ENCODE measurements around the gene NOBOX. TPM values are rescaled to one million over a fixed set of nuclear protein-coding genes. Genes with fewer than 3 reads are reported as not detected.
"Not testable (repeated sequence)": the region's sequence is repeated elsewhere in the genome, so short reads cannot be mapped to it uniquely, and the experiment has no call there.

Gene NOBOX
- polyA plus RNA-seq (2013, experiment 1 of 4) = not detected
- not detected for polyA plus RNA-seq (2013, experiment 2 of 4)
- not detected for polyA plus RNA-seq (2013, experiment 3 of 4)
- polyA plus RNA-seq (2013, experiment 4 of 4) = not detected

GRCh38 chr7:144403649-144404061 lies at the start of gene NOBOX:
NOBOX (minus strand) TSS chr7:144403693.
- no peaks in the 10 kb centered on the region for H3K27me3 ChIP-seq (ENCODE audit: control insufficient read depth, insufficient read depth, low read length, poor library complexity, severe bottlenecking)
- H3K4me1 ChIP-seq (ENCODE audit: control insufficient read depth, insufficient read depth, low read length) = no peaks in the 10 kb centered on the region
- H3K27ac ChIP-seq (ENCODE audit: insufficient read depth, low read depth, low read length, poor library complexity, severe bottlenecking) = no peak within 1 kb of the TSS
- no peaks in the 10 kb centered on the region for H3K9me3 ChIP-seq (ENCODE audit: control insufficient read depth, low read length)
- no peaks in the 10 kb centered on the region for H3K36me3 ChIP-seq (ENCODE audit: control insufficient read depth, insufficient read depth, low read length)
- no peak within 1 kb of the TSS for H3K4me3 ChIP-seq (ENCODE audit: insufficient read depth, low read depth, low read length)
- 95% methylated on average over 38 to 39 of the region's 39 CpGs for WGBS, 2 experiments

GRCh38 chr7:144452064-144452463 lies 48.6 kb upstream of the NOBOX start:
- Histone ChIP-seq H3K4me3 (ENCODE audit: insufficient read depth, low read depth, low read length) (no peak overlapping the region), H3K27me3 (ENCODE audit: control insufficient read depth, insufficient read depth, low read length, poor library complexity, severe bottlenecking) (no peaks in the 10 kb centered on the region), H3K9me3 (ENCODE audit: control insufficient read depth, low read length) (no peaks in the 10 kb centered on the region), H3K4me1 (ENCODE audit: control insufficient read depth, insufficient read depth, low read length) (no peaks in the 10 kb centered on the region), H3K27ac (ENCODE audit: insufficient read depth, low read depth, low read length, poor library complexity, severe bottlenecking) (no peak overlapping the region), H3K36me3 (ENCODE audit: control insufficient read depth, insufficient read depth, low read length) (no peaks in the 10 kb centered on the region)
- WGBS, 2 experiments = 93 to 95% methylated on average over 5 of the region's 5 CpGs

- H3K4me1 ChIP-seq (ENCODE audit: control insufficient read depth, insufficient read depth, low read length) = no peaks in the 10 kb centered on the region
- H3K27me3 ChIP-seq (ENCODE audit: control insufficient read depth, insufficient read depth, low read length, poor library complexity, severe bottlenecking) = no peaks in the 10 kb centered on the region
- no peaks in the 10 kb centered on the region for H3K9me3 ChIP-seq (ENCODE audit: control insufficient read depth, low read length)
- no peaks in the 10 kb centered on the region for H3K36me3 ChIP-seq (ENCODE audit: control insufficient read depth, insufficient read depth, low read length)
- no peak overlapping the region for H3K27ac ChIP-seq (ENCODE audit: insufficient read depth, low read depth, low read length, poor library complexity, severe bottlenecking)
- no peak overlapping the region for H3K4me3 ChIP-seq (ENCODE audit: insufficient read depth, low read depth, low read length)
- 100% methylated on average over 1 of the region's 1 CpG for WGBS, 2 experiments
Measured at GRCh38 chr7:144445590-144445989, 42.1 kb upstream of the NOBOX start.

GRCh38 chr7:144439717-144440205 lies 36.3 kb upstream of the NOBOX start:
- no peaks in the 10 kb centered on the region for H3K9me3 ChIP-seq (ENCODE audit: control insufficient read depth, low read length)
- WGBS, 2 experiments = 88 to 92% methylated on average over 5 of the region's 5 CpGs
- no peaks in the 10 kb centered on the region for H3K27me3 ChIP-seq (ENCODE audit: control insufficient read depth, insufficient read depth, low read length, poor library complexity, severe bottlenecking)
- no peaks in the 10 kb centered on the region for H3K36me3 ChIP-seq (ENCODE audit: control insufficient read depth, insufficient read depth, low read length)
- H3K4me3 ChIP-seq (ENCODE audit: insufficient read depth, low read depth, low read length) = no peak overlapping the region
- no peaks in the 10 kb centered on the region for H3K4me1 ChIP-seq (ENCODE audit: control insufficient read depth, insufficient read depth, low read length)
- H3K27ac ChIP-seq (ENCODE audit: insufficient read depth, low read depth, low read length, poor library complexity, severe bottlenecking) = no peak overlapping the region

GRCh38 chr7:144438759-144439158 lies 35.3 kb upstream of the NOBOX start:
- no peaks in the 10 kb centered on the region for H3K9me3 ChIP-seq (ENCODE audit: control insufficient read depth, low read length)
- H3K27ac ChIP-seq (ENCODE audit: insufficient read depth, low read depth, low read length, poor library complexity, severe bottlenecking) = no peak overlapping the region
- 95% methylated on average over 3 of the region's 3 CpGs for WGBS, 2 experiments
- H3K4me1 ChIP-seq (ENCODE audit: control insufficient read depth, insufficient read depth, low read length) = no peaks in the 10 kb centered on the region
- no peaks in the 10 kb centered on the region for H3K27me3 ChIP-seq (ENCODE audit: control insufficient read depth, insufficient read depth, low read length, poor library complexity, severe bottlenecking)
- no peak overlapping the region for H3K4me3 ChIP-seq (ENCODE audit: insufficient read depth, low read depth, low read length)
- no peaks in the 10 kb centered on the region for H3K36me3 ChIP-seq (ENCODE audit: control insufficient read depth, insufficient read depth, low read length)

GRCh38 chr7:144437370-144438191 lies 34.1 kb upstream of the NOBOX start:
- no peaks in the 10 kb centered on the region for H3K4me1 ChIP-seq (ENCODE audit: control insufficient read depth, insufficient read depth, low read length)
- H3K27ac ChIP-seq (ENCODE audit: insufficient read depth, low read depth, low read length, poor library complexity, severe bottlenecking) = no peak overlapping the region
- H3K9me3 ChIP-seq (ENCODE audit: control insufficient read depth, low read length) = no peaks in the 10 kb centered on the region
- WGBS, 2 experiments = 90 to 93% methylated on average over 4 of the region's 4 CpGs
- H3K4me3 ChIP-seq (ENCODE audit: insufficient read depth, low read depth, low read length) = no peak overlapping the region
- H3K27me3 ChIP-seq (ENCODE audit: control insufficient read depth, insufficient read depth, low read length, poor library complexity, severe bottlenecking) = no peaks in the 10 kb centered on the region
- H3K36me3 ChIP-seq (ENCODE audit: control insufficient read depth, insufficient read depth, low read length) = no peaks in the 10 kb centered on the region

- no peak overlapping the region for H3K4me3 ChIP-seq (ENCODE audit: insufficient read depth, low read depth, low read length)
- H3K9me3 ChIP-seq (ENCODE audit: control insufficient read depth, low read length) = no peaks in the 10 kb centered on the region
- no peak overlapping the region for H3K27ac ChIP-seq (ENCODE audit: insufficient read depth, low read depth, low read length, poor library complexity, severe bottlenecking)
- H3K27me3 ChIP-seq (ENCODE audit: control insufficient read depth, insufficient read depth, low read length, poor library complexity, severe bottlenecking) = no peaks in the 10 kb centered on the region
- H3K4me1 ChIP-seq (ENCODE audit: control insufficient read depth, insufficient read depth, low read length) = no peaks in the 10 kb centered on the region
- no peaks in the 10 kb centered on the region for H3K36me3 ChIP-seq (ENCODE audit: control insufficient read depth, insufficient read depth, low read length)
- WGBS, 2 experiments = 93 to 97% methylated on average over 9 of the region's 9 CpGs
Measured at GRCh38 chr7:144436500-144436899, 33.0 kb upstream of the NOBOX start.

- no peak overlapping the region for H3K4me3 ChIP-seq (ENCODE audit: insufficient read depth, low read depth, low read length)
- H3K4me1 ChIP-seq (ENCODE audit: control insufficient read depth, insufficient read depth, low read length) = no peaks in the 10 kb centered on the region
- no peaks in the 10 kb centered on the region for H3K36me3 ChIP-seq (ENCODE audit: control insufficient read depth, insufficient read depth, low read length)
- H3K27me3 ChIP-seq (ENCODE audit: control insufficient read depth, insufficient read depth, low read length, poor library complexity, severe bottlenecking) = no peaks in the 10 kb centered on the region
- H3K9me3 ChIP-seq (ENCODE audit: control insufficient read depth, low read length) = peaks cover 3% of the 10 kb centered on the region
- WGBS, 2 experiments = 88 to 96% methylated on average over 2 of the region's 2 CpGs
- H3K27ac ChIP-seq (ENCODE audit: insufficient read depth, low read depth, low read length, poor library complexity, severe bottlenecking) = no peak overlapping the region
Measured at GRCh38 chr7:144428431-144428830, 24.9 kb upstream of the NOBOX start.

- not testable (repeated sequence) for H3K9me3 ChIP-seq (ENCODE audit: control insufficient read depth, low read length); H3K27ac ChIP-seq (ENCODE audit: insufficient read depth, low read depth, low read length, poor library complexity, severe bottlenecking); H3K36me3 ChIP-seq (ENCODE audit: control insufficient read depth, insufficient read depth, low read length); H3K4me1 ChIP-seq (ENCODE audit: control insufficient read depth, insufficient read depth, low read length); H3K27me3 ChIP-seq (ENCODE audit: control insufficient read depth, insufficient read depth, low read length, poor library complexity, severe bottlenecking); H3K4me3 ChIP-seq (ENCODE audit: insufficient read depth, low read depth, low read length)
- 70 to 76% methylated on average over 2 of the region's 2 CpGs for WGBS, 2 experiments
Measured at GRCh38 chr7:144427539-144427938, 24.0 kb upstream of the NOBOX start.

- H3K27ac ChIP-seq (ENCODE audit: insufficient read depth, low read depth, low read length, poor library complexity, severe bottlenecking); H3K36me3 ChIP-seq (ENCODE audit: control insufficient read depth, insufficient read depth, low read length): not testable (repeated sequence)
- WGBS, 2 experiments = 95 to 96% methylated on average over 4 of the region's 4 CpGs
Measured at GRCh38 chr7:144418931-144419330, 15.4 kb upstream of the NOBOX start.

More at GRCh38 chr7:144418931-144419330, 15.4 kb upstream of the NOBOX start:
- not testable (repeated sequence) for H3K27me3 ChIP-seq (ENCODE audit: control insufficient read depth, insufficient read depth, low read length, poor library complexity, severe bottlenecking); H3K4me1 ChIP-seq (ENCODE audit: control insufficient read depth, insufficient read depth, low read length); H3K9me3 ChIP-seq (ENCODE audit: control insufficient read depth, low read length); H3K4me3 ChIP-seq (ENCODE audit: insufficient read depth, low read depth, low read length)

Measured in ectodermal cell (in vitro differentiated cells).